HCT116 (cell line): ENCODE data around the gene LDLRAD4.

ENCODE experiments used
- CEBPB ChIP-seq: IDR thresholded peaks from 2 replicates; pipeline ENCODE4 v1.6.1; 2012; ENCODE audit warnings: low read depth
- POLR2A ChIP-seq: IDR thresholded peaks from 2 replicates; pipeline ENCODE4 v1.7.0; 2011; ENCODE audit warnings: borderline replicate concordance; ENCODE audit not compliant: insufficient read depth, insufficient read length; ENCODE audit errors: extremely low read depth
- TF ChIP-seq, protein P1 (sequence below): IDR thresholded peaks from 2 replicates; pipeline ENCODE4 v1.6.1; 2012

DNA sequence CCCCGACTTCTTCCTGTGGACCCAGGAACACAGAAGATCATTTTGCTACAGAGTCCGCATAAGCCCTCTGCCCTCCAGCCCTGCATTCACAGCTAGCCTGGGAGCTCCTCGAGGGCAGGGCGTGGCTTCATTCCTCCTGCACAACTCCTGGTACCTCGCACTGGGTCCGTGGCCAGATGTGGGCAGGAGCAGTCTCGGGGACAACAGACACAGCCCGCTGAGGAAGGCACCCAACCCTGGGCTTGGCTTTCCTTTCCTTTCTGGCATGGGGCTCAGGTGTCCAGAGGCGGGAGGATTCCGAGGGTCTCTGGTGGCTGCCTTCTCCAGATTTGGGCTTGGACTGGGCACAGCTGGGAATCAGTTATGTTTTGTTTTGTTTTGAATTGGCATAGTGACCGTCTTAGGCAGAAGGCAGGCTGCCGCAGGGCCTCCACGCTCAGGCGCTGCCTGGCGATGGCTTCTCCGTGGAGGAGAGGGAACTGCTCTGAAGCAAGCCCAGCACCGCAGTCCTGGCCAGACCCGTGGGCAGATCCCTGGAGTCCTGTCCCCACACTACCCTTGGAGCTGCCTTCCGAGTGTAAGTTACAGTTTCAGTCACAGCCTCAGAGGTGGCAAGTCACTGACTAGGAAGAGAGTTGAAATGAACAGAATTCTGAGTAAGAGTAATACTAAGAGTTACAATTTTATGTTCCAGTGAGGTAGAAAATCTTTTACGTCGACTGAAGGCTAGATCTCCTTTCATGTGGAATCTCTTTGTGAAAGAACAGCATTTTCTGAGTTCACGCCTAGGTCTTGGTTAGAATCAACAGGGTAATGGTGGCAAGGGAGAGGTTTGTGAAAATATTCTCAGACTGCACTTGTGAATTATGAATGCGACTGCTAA, 47.9 kb downstream of the LDLRAD4 start:
- TF ChIP-seq CEBPB, result no peak
- TF ChIP-seq, protein P1, sequence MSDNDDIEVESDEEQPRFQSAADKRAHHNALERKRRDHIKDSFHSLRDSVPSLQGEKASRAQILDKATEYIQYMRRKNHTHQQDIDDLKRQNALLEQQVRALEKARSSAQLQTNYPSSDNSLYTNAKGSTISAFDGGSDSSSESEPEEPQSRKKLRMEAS, result no peak
- TF ChIP-seq POLR2A, result no peak
